CD4-positive, alpha-beta T cell (primary cell): ENCODE data around the gene RAB20. TPM values are rescaled to one million over a fixed set of nuclear protein-coding genes. Genes with fewer than 3 reads are reported as not detected.
"Not testable (repeated sequence)": the region's sequence is repeated elsewhere in the genome, so short reads cannot be mapped to it uniquely, and the experiment has no call there.

Experiments used
- ATAC-seq: fragments of 200-7000 bp; cut with Tn5 transposase; one replicate; pipeline ENCODE4 v1.10.0; 2022; ENCODE audit warnings: mild to moderate bottlenecking; ENCODE audit not compliant: poor library complexity
- CTCF ChIA-PET: fragments of 350-600 bp; sonication (Branson Sonifier 250); formaldehyde crosslinking; loops from one replicate; lab custom pipeline; 2021; ENCODE audit warnings: antibody characterized with exemption, inconsistent platforms; lab: Charles Lee
- POLR2A ChIA-PET: fragments of 350-600 bp; sonication (Branson Sonifier 250); formaldehyde crosslinking; loops from one replicate; lab custom pipeline; 2021; ENCODE audit warnings: antibody characterized with exemption, inconsistent platforms; lab: Charles Lee
- DNase-seq, 14 experiments: peaks; one replicate each; pipeline ENCODE4 v3.0.0-alpha.2; 2013 to 2020; ENCODE audit warnings: mixed read lengths in 2 of 14
- H3K27ac ChIP-seq, 2 donors: one replicate each; pipeline versions ENCODE4 v1.5.1 to v1.7.0; 2013; ENCODE audit warnings: low read length in 2 of 2, low read depth in 1 of 2, mild to moderate bottlenecking in 1 of 2
- H3K27me3 ChIP-seq, 2 experiments: 1 replicate in 1 of 2; 2 replicates in 1 of 2; pipeline versions ENCODE4 v1.6.1 to v1.7.0; 2013; ENCODE audit warnings: low read length in 2 of 2, control low read depth in 1 of 2, mild to moderate bottlenecking in 1 of 2, moderate library complexity in 1 of 2; ENCODE audit not compliant: insufficient read depth in 2 of 2, control insufficient read depth in 1 of 2
- H3K36me3 ChIP-seq: one replicate; pipeline ENCODE4 v1.6.1; 2013; ENCODE audit warnings: low read length, control low read depth; ENCODE audit not compliant: insufficient read depth
- H3K4me1 ChIP-seq: one replicate; pipeline ENCODE4 v1.6.1; 2013; ENCODE audit warnings: low read length, control low read depth; ENCODE audit not compliant: insufficient read depth
- H3K4me3 ChIP-seq: one replicate; pipeline ENCODE4 v1.5.1; 2013; ENCODE audit warnings: mild to moderate bottlenecking, low read length, moderate library complexity
- H3K9me3 ChIP-seq, 2 experiments: 1 replicate in 1 of 2; 2 replicates in 1 of 2; pipeline versions ENCODE4 v1.6.1 to v1.7.0; 2013; ENCODE audit warnings: low read length in 2 of 2, mild to moderate bottlenecking in 2 of 2, control low read depth in 1 of 2, moderate library complexity in 1 of 2; ENCODE audit not compliant: control insufficient read depth in 1 of 2, insufficient read depth in 1 of 2
- H3K27ac Mint-ChIP-seq: one replicate; pipeline ENCODE4 v1.8.0; 2020; ENCODE audit warnings: mixed read lengths
- H3K27me3 Mint-ChIP-seq: one replicate; pipeline ENCODE4 v1.8.0; 2021; ENCODE audit warnings: mixed read lengths
- H3K36me3 Mint-ChIP-seq: one replicate; pipeline ENCODE4 v1.8.0; 2021; ENCODE audit warnings: low read depth, mixed read lengths
- H3K4me1 Mint-ChIP-seq: one replicate; pipeline ENCODE4 v1.8.0; 2021; ENCODE audit warnings: low read depth, mixed read lengths
- H3K4me3 Mint-ChIP-seq: one replicate; pipeline ENCODE4 v1.8.0; 2020; ENCODE audit warnings: mild to moderate bottlenecking, mixed read lengths
- H3K9me3 Mint-ChIP-seq: one replicate; pipeline ENCODE4 v1.8.0; 2020; ENCODE audit warnings: mixed read lengths
- intact Hi-C, 2 experiments: fragments of 100-400 bp; cut with DNase I in 1 of 2; cut with micrococcal nuclease in 1 of 2; formaldehyde crosslinking; loops; one replicate each; pipeline versions ENCODE4 v1.15.1 to v1.9.0; 2023 to 2025; cut with DNase I, micrococcal nuclease
- total RNA-seq, 174 experiments: library from RNA in 2 of 174; stranded (reverse) in 2 of 174; gene quantifications; one replicate each; pipeline ENCODE4 v1.2.3 and lab custom pipeline; 2021 to 2026
- TF ChIP-seq, protein P1 (sequence below): fragments of 200-600 bp; IDR thresholded peaks from one replicate; pipeline ENCODE4 v1.8.0; 2022; ENCODE audit warnings: antibody characterized with exemption, mild to moderate bottlenecking

The RAB20 gene
- total RNA-seq, 2 experiments from 2014 or later: 0.89 to 1.4 TPM

DNA sequence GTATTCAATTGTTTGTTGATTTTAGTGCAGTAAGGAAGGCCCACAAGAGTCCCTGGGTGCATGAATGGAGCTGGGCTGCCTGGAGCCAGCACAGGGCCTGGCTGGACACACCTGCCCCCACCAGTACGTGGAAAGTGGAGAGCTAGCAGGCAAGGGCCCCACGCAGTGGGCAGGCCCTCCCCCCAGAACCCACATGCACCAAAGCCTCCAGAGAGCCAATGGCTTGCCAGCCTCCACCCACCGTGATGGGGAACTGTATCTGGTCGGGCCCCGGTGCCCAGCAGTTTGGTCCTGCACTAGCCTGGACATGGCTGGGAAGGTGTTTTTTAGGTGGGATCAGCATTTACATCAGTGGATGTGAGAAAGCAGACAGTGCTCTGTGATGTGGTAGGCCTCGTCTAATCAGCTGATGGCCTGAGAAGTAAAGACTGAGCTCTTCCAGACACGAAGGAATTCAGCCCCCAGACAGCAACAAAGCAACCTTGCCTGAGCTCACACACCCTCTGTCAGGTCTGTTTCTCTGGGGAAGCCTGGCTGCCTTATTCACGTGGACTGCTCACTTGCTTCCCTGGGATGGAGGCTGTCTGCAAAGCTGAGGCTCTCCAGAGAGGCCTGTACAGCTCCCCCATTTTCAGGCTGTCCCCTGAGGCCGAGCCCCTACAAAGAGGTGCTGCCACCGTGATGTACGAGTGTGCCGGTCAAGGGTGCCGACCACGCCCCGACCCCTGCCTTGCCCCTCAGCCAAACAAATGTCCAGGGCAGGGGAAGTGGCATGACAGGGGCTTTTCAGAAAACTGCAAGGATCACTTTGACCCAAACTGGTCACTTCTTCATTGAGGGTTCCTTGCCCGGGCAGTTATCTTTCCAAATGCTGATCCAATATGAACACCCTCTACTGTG is 27.5 kb downstream of the RAB20 start:
- TF ChIP-seq, protein P1, sequence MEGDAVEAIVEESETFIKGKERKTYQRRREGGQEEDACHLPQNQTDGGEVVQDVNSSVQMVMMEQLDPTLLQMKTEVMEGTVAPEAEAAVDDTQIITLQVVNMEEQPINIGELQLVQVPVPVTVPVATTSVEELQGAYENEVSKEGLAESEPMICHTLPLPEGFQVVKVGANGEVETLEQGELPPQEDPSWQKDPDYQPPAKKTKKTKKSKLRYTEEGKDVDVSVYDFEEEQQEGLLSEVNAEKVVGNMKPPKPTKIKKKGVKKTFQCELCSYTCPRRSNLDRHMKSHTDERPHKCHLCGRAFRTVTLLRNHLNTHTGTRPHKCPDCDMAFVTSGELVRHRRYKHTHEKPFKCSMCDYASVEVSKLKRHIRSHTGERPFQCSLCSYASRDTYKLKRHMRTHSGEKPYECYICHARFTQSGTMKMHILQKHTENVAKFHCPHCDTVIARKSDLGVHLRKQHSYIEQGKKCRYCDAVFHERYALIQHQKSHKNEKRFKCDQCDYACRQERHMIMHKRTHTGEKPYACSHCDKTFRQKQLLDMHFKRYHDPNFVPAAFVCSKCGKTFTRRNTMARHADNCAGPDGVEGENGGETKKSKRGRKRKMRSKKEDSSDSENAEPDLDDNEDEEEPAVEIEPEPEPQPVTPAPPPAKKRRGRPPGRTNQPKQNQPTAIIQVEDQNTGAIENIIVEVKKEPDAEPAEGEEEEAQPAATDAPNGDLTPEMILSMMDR: no peak
- ATAC-seq (no peak), DNase-seq (no peak)
- H3K36me3 ChIP-seq: no peaks in the 10 kb centered on the region
- Mint-ChIP-seq H3K4me3 (no peak overlapping the region), H3K9me3 (no peaks in the 10 kb centered on the region), H3K36me3 (no peaks in the 10 kb centered on the region), H3K27me3 (no peaks in the 10 kb centered on the region), H3K4me1 (peaks cover 20% of the 10 kb centered on the region), H3K27ac (no peak overlapping the region)
- no peak overlapping the region for H3K4me3 ChIP-seq
- no peak overlapping the region for H3K27ac ChIP-seq
- intact Hi-C loops: no loop called here
- peaks cover 5% of the 10 kb centered on the region for H3K4me1 ChIP-seq
- no peaks in the 10 kb centered on the region for H3K27me3 ChIP-seq
- CTCF ChIA-PET: no interaction called here
- peaks cover 0 to 6% of the 10 kb centered on the region in 2 experiments for H3K9me3 ChIP-seq
- POLR2A ChIA-PET: no interaction called here

DNA sequence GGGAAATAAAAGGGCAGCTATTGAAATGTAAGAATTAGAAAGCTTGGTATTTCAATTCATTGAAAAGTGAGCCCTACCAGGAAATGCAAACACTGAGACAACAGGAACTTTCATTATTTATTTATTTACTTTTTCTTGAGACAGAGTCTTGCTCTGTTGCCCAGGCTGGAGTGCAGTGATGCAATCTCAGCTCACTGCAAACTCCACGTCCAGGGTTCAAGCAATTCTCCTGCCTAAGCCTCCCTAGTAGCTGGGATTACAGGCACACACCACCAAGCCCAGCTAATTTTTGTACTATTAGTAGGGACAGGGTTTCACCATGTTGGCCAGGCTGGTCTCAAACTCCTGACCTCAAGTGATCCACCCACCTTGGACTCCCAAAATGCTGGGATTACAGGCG is 29.3 kb downstream of the RAB20 start:
- H3K4me3 ChIP-seq, H3K9me3 Mint-ChIP-seq, H3K27me3 Mint-ChIP-seq, H3K27ac ChIP-seq, DNase-seq, H3K36me3 ChIP-seq, H3K27ac Mint-ChIP-seq, H3K4me1 Mint-ChIP-seq, H3K4me1 ChIP-seq, H3K9me3 ChIP-seq, H3K36me3 Mint-ChIP-seq, POLR2A ChIA-PET, CTCF ChIA-PET, ATAC-seq, H3K4me3 Mint-ChIP-seq, intact Hi-C loops, H3K27me3 ChIP-seq: not testable (repeated sequence)

DNA sequence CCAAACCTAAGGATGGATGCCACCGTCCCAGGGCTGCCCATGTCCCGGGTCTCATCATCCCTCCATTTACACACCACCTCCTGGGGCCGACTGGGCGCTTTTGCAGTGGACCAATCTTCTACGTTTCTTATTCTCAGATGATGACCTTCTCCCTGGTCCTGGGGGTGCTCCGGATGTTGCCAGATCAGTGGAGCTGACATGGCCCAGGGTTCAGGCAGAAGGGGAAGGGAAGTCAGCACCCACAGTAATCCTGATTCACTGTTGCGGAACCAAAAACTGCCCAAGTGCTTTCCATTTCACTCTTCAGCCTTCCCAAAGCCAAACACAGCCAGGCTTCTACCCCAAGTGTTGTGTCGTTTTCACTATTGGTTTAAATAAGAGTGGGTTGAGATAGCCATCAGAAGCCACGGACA is 29.8 kb downstream of the RAB20 start:
- Mint-ChIP-seq H3K9me3 (no peaks in the 10 kb centered on the region), H3K27me3 (no peaks in the 10 kb centered on the region), H3K4me3 (no peak overlapping the region), H3K36me3 (no peaks in the 10 kb centered on the region), H3K27ac (no peak overlapping the region), H3K4me1 (peaks cover 9% of the 10 kb centered on the region)
- CTCF ChIA-PET: no interaction called here
- peaks cover 0 to 6% of the 10 kb centered on the region in 2 experiments for H3K9me3 ChIP-seq
- DNase-seq: no peak
- no peak overlapping the region for H3K4me3 ChIP-seq
- peaks cover 5% of the 10 kb centered on the region for H3K4me1 ChIP-seq
- POLR2A ChIA-PET: no interaction called here
- TF ChIP-seq, protein P1: no peak
- intact Hi-C loops: no loop called here
- no peaks in the 10 kb centered on the region for H3K36me3 ChIP-seq
- ATAC-seq: no peak
- no peak overlapping the region for H3K27ac ChIP-seq
- H3K27me3 ChIP-seq: no peaks in the 10 kb centered on the region
